Fibroblast of the aortic adventitia (primary cell): ENCODE results near the gene NPLOC4. TPM values are rescaled to one million over a fixed set of nuclear protein-coding genes. Genes with fewer than 3 reads are reported as not detected.

ENCODE experiments used
- DNase-seq: peaks from one replicate; pipeline ENCODE4 v3.0.0-alpha.2; 2010; ENCODE audit warnings: low read depth
- H3K4me3 ChIP-seq: 2 replicates; pipeline ENCODE4 v1.5.1; 2011; ENCODE audit warnings: low read depth, mild to moderate bottlenecking, control low read depth, low read length, moderate library complexity
- total RNA-seq: library from RNA; depleted of rRNA; stranded (reverse); fragments of >200 nt; gene quantifications from 2 replicates; pipeline ENCODE4 v1.2.3, GENCODE V29; 2012; ENCODE audit warnings: low replicate concordance
- TF ChIP-seq, protein P1 (sequence below): IDR thresholded peaks from 2 replicates; pipeline ENCODE4 v1.5.1; 2011; ENCODE audit warnings: mild to moderate bottlenecking, low read length, control low read depth, inconsistent platforms; ENCODE audit not compliant: insufficient read depth

NPLOC4 gene
- total RNA-seq, 1 donor, result 60.3 TPM

- TF ChIP-seq, protein P1, sequence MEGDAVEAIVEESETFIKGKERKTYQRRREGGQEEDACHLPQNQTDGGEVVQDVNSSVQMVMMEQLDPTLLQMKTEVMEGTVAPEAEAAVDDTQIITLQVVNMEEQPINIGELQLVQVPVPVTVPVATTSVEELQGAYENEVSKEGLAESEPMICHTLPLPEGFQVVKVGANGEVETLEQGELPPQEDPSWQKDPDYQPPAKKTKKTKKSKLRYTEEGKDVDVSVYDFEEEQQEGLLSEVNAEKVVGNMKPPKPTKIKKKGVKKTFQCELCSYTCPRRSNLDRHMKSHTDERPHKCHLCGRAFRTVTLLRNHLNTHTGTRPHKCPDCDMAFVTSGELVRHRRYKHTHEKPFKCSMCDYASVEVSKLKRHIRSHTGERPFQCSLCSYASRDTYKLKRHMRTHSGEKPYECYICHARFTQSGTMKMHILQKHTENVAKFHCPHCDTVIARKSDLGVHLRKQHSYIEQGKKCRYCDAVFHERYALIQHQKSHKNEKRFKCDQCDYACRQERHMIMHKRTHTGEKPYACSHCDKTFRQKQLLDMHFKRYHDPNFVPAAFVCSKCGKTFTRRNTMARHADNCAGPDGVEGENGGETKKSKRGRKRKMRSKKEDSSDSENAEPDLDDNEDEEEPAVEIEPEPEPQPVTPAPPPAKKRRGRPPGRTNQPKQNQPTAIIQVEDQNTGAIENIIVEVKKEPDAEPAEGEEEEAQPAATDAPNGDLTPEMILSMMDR, result no peak
- DNase-seq, result peak; percentile 74
- peak overlapping the region; percentile 76 for H3K4me3 ChIP-seq
These were observed 122.0 kb downstream of the NPLOC4 start for GRCh38 chr17:81514739-81515529.

DNA sequence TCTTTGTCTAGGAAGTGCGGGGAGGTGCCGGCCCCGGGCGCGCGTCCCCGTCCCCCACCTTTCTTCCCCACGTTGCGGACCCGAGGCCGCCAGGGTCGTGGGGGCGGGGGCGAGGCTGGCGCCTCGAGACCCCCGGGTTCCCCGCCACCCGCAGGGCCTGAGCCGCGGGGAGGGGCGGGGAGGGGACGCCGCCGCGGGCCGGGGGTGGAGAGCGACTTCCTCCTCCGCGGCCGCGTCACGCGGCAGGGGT, 122.5 kb downstream of the NPLOC4 start:
- TF ChIP-seq, protein P1, result no peak
- H3K4me3 ChIP-seq, result peak overlapping the region; percentile 66
- no peak for DNase-seq

DNA sequence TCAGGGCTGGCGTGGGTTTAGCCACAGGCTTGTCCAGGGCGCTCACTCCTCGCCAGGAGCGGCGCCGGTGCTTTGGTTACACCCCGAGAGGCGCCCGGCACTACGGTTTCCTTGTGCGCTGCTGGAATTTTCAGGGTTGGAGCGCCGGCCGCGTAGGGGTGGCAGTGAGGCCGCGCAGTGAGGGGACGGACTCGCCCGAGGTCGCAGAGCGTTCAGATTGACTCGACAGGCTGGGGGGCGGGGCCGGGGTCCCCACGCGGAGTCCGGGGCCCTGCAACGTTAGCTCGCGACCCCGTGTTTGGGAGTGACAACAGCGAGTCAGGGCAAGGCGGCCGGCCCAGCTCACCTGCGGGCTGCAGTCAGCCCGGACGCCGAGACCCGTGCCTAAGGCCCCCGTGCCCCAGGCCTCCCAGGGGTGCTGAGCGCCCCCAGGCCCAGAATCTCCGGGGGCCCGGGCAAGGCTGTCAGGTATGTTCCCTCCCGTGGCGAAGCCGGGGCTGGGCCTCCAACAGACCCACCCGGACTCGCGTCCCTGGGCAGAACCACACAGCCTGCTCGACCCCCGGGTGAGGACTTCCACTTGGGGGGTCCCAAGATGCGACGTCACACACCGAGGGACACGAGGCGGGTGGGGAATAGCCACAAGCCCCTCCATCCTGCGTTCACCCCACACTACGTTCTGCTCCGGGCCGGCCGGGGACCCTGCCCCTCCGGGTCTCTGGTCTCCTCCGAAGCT, 123.0 kb downstream of the NPLOC4 start:
- peak overlapping the region; percentile 66 for H3K4me3 ChIP-seq
- TF ChIP-seq, protein P1, result no peak
- DNase-seq, result peak; percentile 72

DNA sequence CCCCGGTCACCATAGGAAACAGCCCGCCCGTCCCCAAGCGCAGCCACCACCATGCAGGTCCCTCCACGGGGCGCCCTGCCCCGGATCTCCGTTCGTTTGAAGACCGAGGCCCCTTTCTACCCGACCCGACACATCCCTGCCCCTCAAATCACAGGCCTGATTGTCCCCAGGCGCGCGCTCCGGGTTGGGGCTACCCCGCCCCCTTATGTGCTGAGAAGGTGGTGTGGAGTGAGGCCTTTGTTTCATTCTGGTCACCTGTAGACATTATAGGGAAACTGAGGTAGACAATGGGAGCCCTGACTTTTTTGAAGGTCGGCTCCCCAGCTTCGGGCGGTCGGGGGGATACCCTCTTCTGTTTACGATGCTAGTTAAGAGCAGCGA, 123.5 kb downstream of the NPLOC4 start:
- no peak for DNase-seq
- TF ChIP-seq, protein P1, result no peak
- peak overlapping the region; percentile 66 for H3K4me3 ChIP-seq

- H3K4me3 ChIP-seq, result peak within 1 kb of the TSS; percentile 93
- peak; percentile 91 for DNase-seq
- TF ChIP-seq, protein P1, result no peak
These were observed 124.1 kb downstream of the NPLOC4 start, which contains the start of gene ACTG1 for GRCh38 chr17:81512562-81513371. TSS of gene ACTG1 (minus strand) at chr17:81512799. CDS start at chr17:81512354, 445 bp downstream.

- DNase-seq, result no peak
- H3K4me3 ChIP-seq, result peak overlapping the region; percentile 93
- TF ChIP-seq, protein P1, result no peak
These were observed 124.9 kb downstream of the NPLOC4 start for GRCh38 chr17:81511804-81512561.
